ENCODE results near the gene IMMP2L. TPM values are rescaled to one million over a fixed set of nuclear protein-coding genes. Genes with fewer than 3 reads are reported as not detected.

Gene IMMP2L
- total RNA-seq, 1 donor from 2014 or later: 16.7 TPM

- intact Hi-C loops (cut with DNase I): no loop called here
- no peak for DNase-seq (ENCODE audit: low spot score)
Measured at GRCh38 chr7:110850224-110850623, 712.1 kb downstream of the IMMP2L start.

- no peak for DNase-seq (ENCODE audit: low spot score)
- intact Hi-C loops (cut with DNase I): no loop called here
Measured at GRCh38 chr7:110842796-110843195, 719.5 kb downstream of the IMMP2L start.

GRCh38 chr7:110841840-110842545, 720.3 kb downstream of the IMMP2L start:
- DNase-seq (ENCODE audit: low spot score): no peak
- intact Hi-C loops (cut with DNase I): no loop called here

- intact Hi-C loops (cut with DNase I): no loop called here
- DNase-seq (ENCODE audit: low spot score): no peak
Measured at GRCh38 chr7:110839866-110840265, 722.4 kb downstream of the IMMP2L start.

GRCh38 chr7:110835849-110836248, 726.4 kb downstream of the IMMP2L start:
- intact Hi-C loops (cut with DNase I): no loop called here
- no peak for DNase-seq (ENCODE audit: low spot score)

- intact Hi-C loops (cut with DNase I): no loop called here
- DNase-seq (ENCODE audit: low spot score): no peak
Measured at GRCh38 chr7:110835218-110835617, 727.1 kb downstream of the IMMP2L start.

- DNase-seq (ENCODE audit: low spot score): no peak
- intact Hi-C loops (cut with DNase I): no loop called here
Measured at GRCh38 chr7:110831419-110831818, 730.9 kb downstream of the IMMP2L start.

GRCh38 chr7:110830778-110831177, 731.5 kb downstream of the IMMP2L start:
- intact Hi-C loops (cut with DNase I): no loop called here
- no peak for DNase-seq (ENCODE audit: low spot score)

- no peak for DNase-seq (ENCODE audit: low spot score)
- intact Hi-C loops (cut with DNase I): no loop called here
Measured at GRCh38 chr7:110827936-110828335, 734.4 kb downstream of the IMMP2L start.

GRCh38 chr7:110827287-110827855, 734.9 kb downstream of the IMMP2L start:
- no peak for DNase-seq (ENCODE audit: low spot score)
- intact Hi-C loops (cut with DNase I): no loop called here

- intact Hi-C loops (cut with DNase I): no loop called here
- DNase-seq (ENCODE audit: low spot score): no peak
Measured at GRCh38 chr7:110813986-110814385, 748.3 kb downstream of the IMMP2L start.

GRCh38 chr7:110809832-110810231, 752.5 kb downstream of the IMMP2L start:
- no peak for DNase-seq (ENCODE audit: low spot score)
- intact Hi-C loops (cut with DNase I): no loop called here

GRCh38 chr7:110808361-110808760, 753.9 kb downstream of the IMMP2L start:
- DNase-seq (ENCODE audit: low spot score): no peak
- intact Hi-C loops (cut with DNase I): no loop called here

GRCh38 chr7:110804501-110804900, 757.8 kb downstream of the IMMP2L start:
- DNase-seq (ENCODE audit: low spot score): no peak
- intact Hi-C loops (cut with DNase I): no loop called here

- intact Hi-C loops (cut with DNase I): no loop called here
- DNase-seq (ENCODE audit: low spot score): no peak
Measured at GRCh38 chr7:110803602-110804143, 758.6 kb downstream of the IMMP2L start.

GRCh38 chr7:110801502-110801901, 760.8 kb downstream of the IMMP2L start:
- intact Hi-C loops (cut with DNase I): no loop called here
- DNase-seq (ENCODE audit: low spot score): no peak

GRCh38 chr7:110800984-110801383, 761.3 kb downstream of the IMMP2L start:
- no peak for DNase-seq (ENCODE audit: low spot score)
- intact Hi-C loops (cut with DNase I): no loop called here

GRCh38 chr7:110797656-110798055, 764.6 kb downstream of the IMMP2L start:
- intact Hi-C loops (cut with DNase I): no loop called here

GRCh38 chr7:110790992-110791391, 771.3 kb downstream of the IMMP2L start:
- no peak for DNase-seq (ENCODE audit: low spot score)
- intact Hi-C loops (cut with DNase I): no loop called here

More at GRCh38 chr7:110797656-110798055, 764.6 kb downstream of the IMMP2L start:
- no peak for DNase-seq (ENCODE audit: low spot score)

GRCh38 chr7:110786328-110786965, 775.8 kb downstream of the IMMP2L start:
- intact Hi-C loops (cut with DNase I): no loop called here
- no peak for DNase-seq (ENCODE audit: low spot score)

GRCh38 chr7:110784749-110785148, 777.5 kb downstream of the IMMP2L start:
- intact Hi-C loops (cut with DNase I): no loop called here
- no peak for DNase-seq (ENCODE audit: low spot score)
